Activated naive CD4-positive, alpha-beta T cell treated with anti-CD3 and anti-CD28 coated beads, Interleukin-2, amount 10 ng/mL, durations not matched to agents 7 days and 5 days (primary cell): ENCODE data around the gene FNTB.
A peak's percentile ranks its signal among the peaks of the same experiment; 100 is the strongest.

Experiments used
- CTCF ChIA-PET: fragments of 350-600 bp; sonication (Branson Sonifier 250); formaldehyde crosslinking; loops from one replicate; lab custom pipeline; 2021; ENCODE audit warnings: antibody characterized with exemption; lab: Charles Lee
- DNase-seq: peaks from one replicate; pipeline ENCODE4 v3.0.0-alpha.2; 2020
- H3K27ac Mint-ChIP-seq: one replicate; pipeline ENCODE4 v1.8.0; 2021; ENCODE audit warnings: mild to moderate bottlenecking, moderate library complexity, mixed read lengths
- H3K27me3 Mint-ChIP-seq: one replicate; pipeline ENCODE4 v1.8.0; 2021; ENCODE audit warnings: mild to moderate bottlenecking, mixed read lengths
- H3K36me3 Mint-ChIP-seq: one replicate; pipeline ENCODE4 v1.8.0; 2021; ENCODE audit warnings: mixed read lengths
- H3K4me1 Mint-ChIP-seq: one replicate; pipeline ENCODE4 v1.8.0; 2021; ENCODE audit warnings: mixed read lengths
- H3K4me3 Mint-ChIP-seq: one replicate; pipeline ENCODE4 v1.8.0; 2021; ENCODE audit warnings: mild to moderate bottlenecking, moderate library complexity, mixed read lengths
- H3K9me3 Mint-ChIP-seq: one replicate; pipeline ENCODE4 v1.8.0; 2021; ENCODE audit warnings: mixed read lengths

Gene FNTB

GRCh38 chr14:64986648-64987437 is at the start of gene FNTB:
Gene FNTB, plus strand, starts transcription at chr14:64986895. Its CDS starts 59 bp downstream, at chr14:64986954.
- peak; percentile 95 for DNase-seq
- Mint-ChIP-seq H3K4me3 (peak within 1 kb of the TSS; percentile 85), H3K36me3 (peaks cover 21% of the 10 kb centered on the region), H3K4me1 (peaks cover 52% of the 10 kb centered on the region), H3K27me3 (peaks cover 21% of the 10 kb centered on the region), H3K9me3 (no peaks in the 10 kb centered on the region), H3K27ac (peak within 1 kb of the TSS; percentile 93)
- CTCF ChIA-PET = interaction anchor here (0.6 to 5.2 kb wide), 22 partner anchors 8 to 838 kb away, joined by 3 to 29 read pairs (median 3); no protein-coding TSS in a partner anchor

- Mint-ChIP-seq H3K9me3 (no peaks in the 10 kb centered on the region), H3K27ac (peak overlapping the region; percentile 24), H3K4me1 (peaks cover 25% of the 10 kb centered on the region), H3K27me3 (no peaks in the 10 kb centered on the region), H3K4me3 (no peak overlapping the region), H3K36me3 (peaks cover 48% of the 10 kb centered on the region)
- no peak for DNase-seq
- CTCF ChIA-PET = interaction anchor here (0.8 to 2.0 kb wide), 4 partner anchors 10 to 49 kb away, joined by 3 to 9 read pairs (median 4); partner anchors contain the start of gene FNTB
These were observed 49.4 kb upstream of the FNTB start for GRCh38 chr14:64937171-64937820.

GRCh38 chr14:64937821-64938193 is 48.9 kb upstream of the FNTB start:
- Mint-ChIP-seq H3K36me3 (peaks cover 44% of the 10 kb centered on the region), H3K27me3 (no peaks in the 10 kb centered on the region), H3K4me1 (peaks cover 29% of the 10 kb centered on the region), H3K4me3 (no peak overlapping the region), H3K27ac (peak overlapping the region; percentile 74), H3K9me3 (no peaks in the 10 kb centered on the region)
- CTCF ChIA-PET = interaction anchor here (2.0 kb wide), 1 partner anchor 47 kb away, joined by 9 read pairs; no protein-coding TSS in a partner anchor
- no peak for DNase-seq

DNA sequence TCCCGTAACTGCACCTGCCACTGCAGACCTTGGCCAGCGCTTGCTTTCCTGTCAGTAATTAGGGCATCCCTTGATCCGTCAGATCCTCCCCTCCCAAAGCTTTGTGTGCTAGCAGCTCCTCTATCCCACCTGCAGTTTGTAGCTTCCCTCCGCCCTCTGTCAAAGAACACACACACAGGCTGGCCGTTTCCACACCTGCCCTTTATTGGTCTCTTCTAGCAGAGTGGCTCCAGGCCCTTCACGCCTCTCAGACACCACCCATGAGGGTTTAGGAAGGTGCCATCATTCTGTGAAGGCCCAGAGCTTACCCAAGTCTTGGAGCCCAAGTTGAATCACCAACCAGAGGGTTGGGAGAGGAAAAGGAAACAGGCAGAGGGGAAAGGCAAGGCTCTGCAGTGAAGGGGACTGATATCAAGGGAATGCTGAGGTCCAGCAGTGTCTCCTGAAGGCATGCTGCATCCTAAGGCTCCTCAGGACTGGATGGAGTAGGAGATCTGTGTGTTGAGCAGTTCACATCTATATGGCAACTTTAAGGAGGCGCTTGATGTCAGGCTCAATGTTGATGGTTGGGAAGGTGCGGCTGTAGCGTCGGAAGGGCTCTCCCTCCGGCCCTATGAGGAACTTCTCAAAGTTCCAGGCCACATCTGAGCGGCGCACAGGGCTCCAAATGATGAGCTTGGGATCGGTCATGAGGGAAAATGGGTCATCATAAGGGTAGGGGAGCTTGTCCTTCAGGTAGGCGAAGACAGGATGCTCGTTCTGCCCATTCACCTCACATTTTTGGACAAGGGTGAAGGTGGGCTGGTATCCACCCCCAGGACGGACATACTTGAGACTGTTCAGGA is 47.5 kb upstream of the FNTB start:
- DNase-seq = no peak
- no peaks in the 10 kb centered on the region for H3K27me3 Mint-ChIP-seq
- H3K4me1 Mint-ChIP-seq = peaks cover 41% of the 10 kb centered on the region
- peaks cover 42% of the 10 kb centered on the region for H3K36me3 Mint-ChIP-seq
- H3K9me3 Mint-ChIP-seq = no peaks in the 10 kb centered on the region
- no peak overlapping the region for H3K4me3 Mint-ChIP-seq
- H3K27ac Mint-ChIP-seq = no peak overlapping the region
- CTCF ChIA-PET = no interaction called here

- Mint-ChIP-seq H3K4me3 (no peak overlapping the region), H3K27ac (no peak overlapping the region), H3K27me3 (no peaks in the 10 kb centered on the region), H3K9me3 (no peaks in the 10 kb centered on the region), H3K36me3 (peaks cover 39% of the 10 kb centered on the region), H3K4me1 (peaks cover 39% of the 10 kb centered on the region)
- CTCF ChIA-PET = no interaction called here
- DNase-seq = no peak
These were observed 46.9 kb upstream of the FNTB start for GRCh38 chr14:64939817-64940190.

GRCh38 chr14:64940336-64940910 is 46.3 kb upstream of the FNTB start:
- H3K9me3 Mint-ChIP-seq = no peaks in the 10 kb centered on the region
- no peak overlapping the region for H3K4me3 Mint-ChIP-seq
- no peak overlapping the region for H3K27ac Mint-ChIP-seq
- H3K4me1 Mint-ChIP-seq = peaks cover 33% of the 10 kb centered on the region
- H3K36me3 Mint-ChIP-seq = peaks cover 41% of the 10 kb centered on the region
- H3K27me3 Mint-ChIP-seq = no peaks in the 10 kb centered on the region
- CTCF ChIA-PET = no interaction called here
- no peak for DNase-seq

- CTCF ChIA-PET = interaction anchor here (1.4 kb wide), 1 partner anchor 119 kb away, joined by 4 read pairs; no protein-coding TSS in a partner anchor
- no peak within 1 kb of the TSS for H3K4me3 Mint-ChIP-seq
- H3K4me1 Mint-ChIP-seq = peaks cover 43% of the 10 kb centered on the region
These were observed 44.1 kb upstream of the FNTB start, which contains the start of gene GPX2 for GRCh38 chr14:64942531-64943111. Gene GPX2, minus strand, starts transcription at chr14:64942745. Its CDS starts 19 bp downstream, at chr14:64942726.

DNA sequence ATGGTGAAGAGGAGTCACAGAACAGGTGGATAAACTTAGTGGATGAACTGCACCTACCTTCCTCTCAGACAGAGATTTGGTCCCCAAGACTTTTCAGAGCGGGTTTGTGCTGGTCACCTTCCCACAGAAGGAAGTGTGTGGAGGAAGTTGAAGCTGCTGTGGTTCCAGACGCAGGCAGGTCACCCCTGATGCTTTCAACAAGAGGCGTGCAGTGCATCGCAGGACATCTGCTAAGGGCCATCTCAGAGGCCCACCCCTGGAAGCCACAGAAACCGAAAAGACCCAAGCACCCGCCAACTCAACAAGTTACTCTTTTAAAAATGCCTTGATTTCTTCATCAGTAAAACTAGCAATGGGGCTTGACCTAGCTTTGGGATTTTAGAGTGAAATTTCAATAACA is 43.1 kb upstream of the FNTB start:
- Mint-ChIP-seq H3K4me3 (no peak overlapping the region), H3K9me3 (no peaks in the 10 kb centered on the region), H3K4me1 (peaks cover 37% of the 10 kb centered on the region), H3K27ac (no peak overlapping the region), H3K27me3 (no peaks in the 10 kb centered on the region), H3K36me3 (peaks cover 36% of the 10 kb centered on the region)
- no peak for DNase-seq
- CTCF ChIA-PET = no interaction called here

More at GRCh38 chr14:64942531-64943111, 44.1 kb upstream of the FNTB start, which contains the start of gene GPX2:
- no peak for DNase-seq
- peaks cover 40% of the 10 kb centered on the region for H3K36me3 Mint-ChIP-seq
- H3K27ac Mint-ChIP-seq = peak within 1 kb of the TSS; percentile 24
- H3K27me3 Mint-ChIP-seq = no peaks in the 10 kb centered on the region
- H3K9me3 Mint-ChIP-seq = no peaks in the 10 kb centered on the region

DNA sequence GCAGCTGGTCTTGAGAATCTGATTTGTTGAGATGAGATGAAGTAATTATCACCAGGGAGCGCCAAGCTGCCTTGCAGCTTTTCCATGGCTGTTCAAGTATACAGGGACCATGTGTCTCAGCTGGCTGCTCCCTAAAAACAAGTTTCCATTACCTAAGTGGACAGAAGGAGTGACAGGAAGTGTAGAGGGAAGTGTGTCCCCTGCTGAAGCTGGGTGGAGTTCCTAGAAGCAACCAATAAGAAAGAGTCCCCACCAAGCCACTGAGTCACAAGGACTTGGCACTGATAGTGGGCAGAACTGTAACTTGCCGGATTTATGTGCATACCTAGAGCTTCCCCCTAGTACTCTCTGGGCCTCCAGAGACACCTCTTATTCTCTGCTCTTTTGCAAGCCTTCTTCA is 42.7 kb upstream of the FNTB start:
- H3K36me3 Mint-ChIP-seq = peaks cover 32% of the 10 kb centered on the region
- peak overlapping the region; percentile 8 for H3K27ac Mint-ChIP-seq
- no peaks in the 10 kb centered on the region for H3K27me3 Mint-ChIP-seq
- H3K4me1 Mint-ChIP-seq = peaks cover 36% of the 10 kb centered on the region
- no peak for DNase-seq
- H3K4me3 Mint-ChIP-seq = no peak overlapping the region
- CTCF ChIA-PET = no interaction called here
- no peaks in the 10 kb centered on the region for H3K9me3 Mint-ChIP-seq

DNA sequence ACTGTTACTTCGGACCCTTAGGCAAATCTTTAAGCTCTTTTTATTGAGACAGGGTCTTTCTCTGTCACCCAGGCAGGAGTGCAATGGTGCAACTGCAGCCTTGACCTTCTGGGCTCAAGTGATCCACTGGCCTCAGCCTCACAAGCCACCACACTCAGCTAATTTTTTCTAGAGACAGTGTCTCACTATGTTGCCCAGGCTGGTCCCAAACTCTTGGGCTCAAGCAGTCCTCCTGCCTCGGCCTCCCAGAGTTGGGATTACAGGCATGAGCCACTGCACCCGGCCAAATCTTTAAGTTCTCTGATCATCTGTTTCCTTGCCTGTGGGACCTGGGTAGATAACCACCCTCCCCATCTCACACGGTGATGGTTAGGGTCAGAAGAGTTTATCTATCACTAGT is 41.8 kb upstream of the FNTB start:
- DNase-seq = no peak
- Mint-ChIP-seq H3K27ac (no peak overlapping the region), H3K27me3 (no peaks in the 10 kb centered on the region), H3K4me3 (no peak overlapping the region), H3K36me3 (peaks cover 34% of the 10 kb centered on the region), H3K9me3 (no peaks in the 10 kb centered on the region), H3K4me1 (peaks cover 36% of the 10 kb centered on the region)
- CTCF ChIA-PET = no interaction called here

DNA sequence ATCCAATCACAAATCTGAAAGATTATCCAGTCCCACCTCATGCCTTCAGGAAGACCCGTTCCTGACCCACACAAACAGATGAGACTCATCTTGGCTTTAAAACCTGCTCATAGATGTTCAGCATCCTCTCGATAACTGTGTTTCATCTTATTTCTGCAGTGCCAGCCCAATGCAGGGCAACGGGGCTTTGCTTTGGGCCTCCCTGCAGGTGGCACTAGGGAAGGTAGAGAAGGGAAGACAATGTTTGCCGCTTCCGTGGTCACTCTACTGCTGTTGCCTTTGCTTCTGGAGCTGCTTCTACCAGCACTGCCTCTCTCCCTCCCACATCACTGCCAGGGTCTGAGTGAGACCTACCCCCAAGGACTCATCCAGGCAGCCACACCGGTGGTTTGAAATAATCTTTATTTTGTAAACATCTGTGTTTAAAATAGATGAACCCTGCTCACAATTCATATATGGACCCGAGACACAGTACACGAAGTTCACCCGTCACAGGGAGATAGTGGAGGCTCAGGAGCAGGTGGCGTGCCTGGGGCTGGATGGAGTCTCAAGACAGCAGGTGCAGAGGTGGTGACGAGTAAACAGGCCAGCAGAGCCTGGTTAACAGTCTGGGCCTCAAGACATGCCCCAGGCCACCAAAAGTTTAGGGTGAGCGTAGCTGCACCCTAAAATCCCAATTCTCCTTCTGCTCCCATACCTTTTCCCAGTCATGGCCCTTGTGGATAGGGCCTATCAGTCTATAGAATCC is 41.1 kb upstream of the FNTB start:
- Mint-ChIP-seq H3K36me3 (peaks cover 29% of the 10 kb centered on the region), H3K27ac (no peak overlapping the region), H3K4me1 (peaks cover 36% of the 10 kb centered on the region)

DNA sequence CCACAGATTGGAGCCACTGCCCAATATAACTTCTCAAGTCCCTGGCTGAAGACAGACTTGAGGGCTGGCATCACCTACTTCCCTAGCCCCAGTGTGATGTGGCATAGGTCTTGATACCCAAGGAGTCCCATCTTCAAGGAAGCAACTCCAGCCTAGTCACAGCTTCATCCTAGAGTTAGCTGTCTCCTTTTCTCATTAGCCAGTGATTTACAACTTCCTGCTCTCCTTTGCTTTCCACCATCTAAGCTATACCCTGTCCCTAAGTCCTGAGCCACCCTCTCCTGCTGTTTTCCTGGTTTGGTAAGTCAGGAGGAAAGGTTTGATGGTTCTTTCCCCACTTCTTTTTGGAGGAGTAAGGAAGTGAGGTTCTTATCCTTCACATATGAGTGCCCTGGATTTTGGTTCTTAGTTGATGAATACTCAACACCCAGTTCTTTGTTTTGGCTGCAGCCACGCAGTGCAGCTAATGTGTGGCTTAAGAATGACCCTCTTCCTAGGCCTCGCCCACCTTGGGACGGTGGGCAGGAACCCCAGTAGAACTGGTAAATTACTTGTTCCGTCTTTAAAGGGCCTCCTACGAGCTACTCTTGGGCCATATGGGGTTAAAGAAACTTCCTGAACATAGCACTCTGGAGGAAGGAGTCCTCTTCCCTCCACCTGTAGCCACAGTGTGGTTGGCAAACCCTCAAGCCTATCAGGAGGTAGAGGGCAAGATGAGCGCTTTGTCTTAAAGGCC is 40.2 kb upstream of the FNTB start:
- no peaks in the 10 kb centered on the region for H3K9me3 Mint-ChIP-seq
- no peak for DNase-seq
- H3K36me3 Mint-ChIP-seq = peaks cover 28% of the 10 kb centered on the region
- CTCF ChIA-PET = no interaction called here
- peaks cover 36% of the 10 kb centered on the region for H3K4me1 Mint-ChIP-seq
- H3K27ac Mint-ChIP-seq = peak overlapping the region; percentile 71
- no peak overlapping the region for H3K4me3 Mint-ChIP-seq
- H3K27me3 Mint-ChIP-seq = no peaks in the 10 kb centered on the region

More for the DNA sequence above, 41.1 kb upstream of the FNTB start:
- Mint-ChIP-seq H3K9me3 (no peaks in the 10 kb centered on the region), H3K4me3 (no peak overlapping the region), H3K27me3 (no peaks in the 10 kb centered on the region)
- CTCF ChIA-PET = no interaction called here
- no peak for DNase-seq
